ENCODE results near the gene OR52I2.

The OR52I2 gene

GRCh38 chr11:4610258-4610935 is 28.9 kb downstream of the OR52I2 start:
- no peak for DNase-seq

- DNase-seq, result no peak
Observed at GRCh38 chr11:4611986-4612385, 30.4 kb downstream of the OR52I2 start.

GRCh38 chr11:4615856-4616444 is 34.4 kb downstream of the OR52I2 start:
- DNase-seq, result no peak

GRCh38 chr11:4619514-4619913 is 38.0 kb downstream of the OR52I2 start:
- DNase-seq, result no peak

- peak; percentile 23 for DNase-seq
Observed at GRCh38 chr11:4626207-4627099, 44.9 kb downstream of the OR52I2 start.

- no peak for DNase-seq
Observed at GRCh38 chr11:4636136-4636535, 54.6 kb downstream of the OR52I2 start.

- DNase-seq, result peak; percentile 67
Observed at GRCh38 chr11:4636962-4637661, 55.6 kb downstream of the OR52I2 start, which contains the start of gene OR51D1. TSS of gene OR51D1 (plus strand) at chr11:4637477. CDS start at chr11:4639791, 2,314 bp downstream.

- no peak for DNase-seq
Observed at GRCh38 chr11:4637662-4638047, 56.1 kb downstream of the OR52I2 start.

GRCh38 chr11:4639931-4640330 is 58.4 kb downstream of the OR52I2 start:
- no peak for DNase-seq

GRCh38 chr11:4641501-4641900 is 60.0 kb downstream of the OR52I2 start:
- no peak for DNase-seq

GRCh38 chr11:4642043-4642442 is 60.5 kb downstream of the OR52I2 start:
- DNase-seq, result no peak
